HG03060 (cell line): ENCODE measurements around the gene HDAC4.
"Not testable (repeated sequence)": the region's sequence is repeated elsewhere in the genome, so short reads cannot be mapped to it uniquely, and the experiment has no call there.

Experiments
- ATAC-seq: cut with Tn5 transposase; IDR thresholded peaks from one replicate; pipeline ENCODE4 v1.9.1; 2021; ENCODE audit warnings: low read depth, moderate number of reproducible peaks; ENCODE audit not compliant: unreplicated experiment

The HDAC4 gene

GRCh38 chr2:239048736-239049135 is 352.1 kb downstream of the HDAC4 start:
- ATAC-seq, result no peak

DNA sequence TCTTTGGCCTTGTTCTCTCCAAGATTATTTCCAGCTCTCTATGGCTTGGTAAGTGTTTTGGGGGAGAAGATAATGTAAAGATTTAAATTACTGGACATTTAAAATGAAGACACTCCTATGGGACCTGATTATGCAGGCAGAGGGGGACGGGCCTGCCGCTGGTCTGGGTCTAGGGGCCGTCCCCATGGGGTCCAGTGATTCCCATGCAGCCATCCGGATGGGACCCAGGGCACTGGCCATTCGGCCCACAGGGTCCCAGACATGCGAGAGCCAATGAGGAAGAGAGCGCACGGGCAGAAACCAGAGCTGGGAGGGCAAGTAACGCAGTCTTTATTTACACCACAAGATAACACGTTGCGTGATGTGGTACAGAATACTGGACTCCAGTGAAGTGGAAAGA is 353.0 kb downstream of the HDAC4 start:
- no peak for ATAC-seq

DNA sequence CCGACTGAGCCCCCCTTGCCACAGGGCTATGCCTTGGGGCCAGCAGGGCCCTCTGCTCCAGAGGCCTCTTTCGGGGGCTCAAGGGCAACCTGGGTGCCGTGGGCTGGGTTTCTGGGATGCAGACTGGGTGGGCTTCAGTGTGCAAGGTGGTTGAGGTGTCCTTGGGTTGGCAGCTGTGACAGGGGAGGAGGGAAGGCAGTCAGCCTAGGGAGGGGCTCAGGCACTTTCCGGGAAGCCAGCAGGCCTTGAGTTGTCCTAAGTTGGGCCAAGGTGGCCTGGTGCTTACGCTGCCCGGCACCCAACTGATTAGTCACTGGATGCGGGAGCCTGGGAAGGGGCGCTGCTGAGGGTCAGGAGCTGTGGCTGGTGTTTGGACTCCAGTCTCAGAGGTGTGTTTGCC is 353.4 kb downstream of the HDAC4 start:
- ATAC-seq, result no peak

DNA sequence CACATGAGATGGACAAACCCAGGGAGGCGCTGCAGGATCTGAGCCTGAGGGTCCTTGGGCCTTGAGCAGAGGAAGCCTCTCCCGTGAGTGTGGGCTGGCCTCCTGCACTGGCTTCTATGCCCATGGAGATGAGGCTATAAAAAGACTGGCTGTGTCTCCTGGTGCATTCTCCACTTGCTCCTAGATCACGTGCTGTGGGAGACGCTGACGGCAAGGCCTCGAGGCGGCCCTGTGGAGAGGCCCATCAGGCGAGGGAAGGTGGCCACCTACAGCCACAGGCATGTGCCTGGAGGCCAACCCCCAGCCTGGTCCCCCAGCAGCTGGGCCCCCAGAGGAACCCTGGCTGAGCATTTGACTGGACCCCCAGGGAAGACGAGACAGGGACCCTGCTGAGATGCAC is 354.0 kb downstream of the HDAC4 start:
- no peak for ATAC-seq

DNA sequence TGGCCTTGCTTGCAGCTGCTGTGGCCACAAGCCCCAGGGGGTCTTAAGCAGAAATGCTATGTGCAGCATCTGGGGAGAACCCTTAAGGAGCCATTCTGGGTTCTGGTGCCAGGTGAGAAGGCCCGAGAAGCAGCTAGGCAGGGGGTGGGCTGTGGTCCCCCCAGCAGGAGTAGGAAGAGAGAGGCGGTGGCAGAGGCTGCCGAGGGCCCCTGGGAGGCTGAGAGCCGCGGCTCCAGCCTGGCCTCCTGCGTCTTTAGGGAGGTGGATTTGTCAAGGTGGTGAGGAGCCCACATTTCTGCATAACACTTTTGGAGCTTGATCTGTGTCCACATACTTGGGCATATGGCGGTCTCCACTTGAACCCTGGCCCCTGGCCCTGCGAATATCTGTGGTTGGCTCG is 356.5 kb downstream of the HDAC4 start:
- no peak for ATAC-seq

DNA sequence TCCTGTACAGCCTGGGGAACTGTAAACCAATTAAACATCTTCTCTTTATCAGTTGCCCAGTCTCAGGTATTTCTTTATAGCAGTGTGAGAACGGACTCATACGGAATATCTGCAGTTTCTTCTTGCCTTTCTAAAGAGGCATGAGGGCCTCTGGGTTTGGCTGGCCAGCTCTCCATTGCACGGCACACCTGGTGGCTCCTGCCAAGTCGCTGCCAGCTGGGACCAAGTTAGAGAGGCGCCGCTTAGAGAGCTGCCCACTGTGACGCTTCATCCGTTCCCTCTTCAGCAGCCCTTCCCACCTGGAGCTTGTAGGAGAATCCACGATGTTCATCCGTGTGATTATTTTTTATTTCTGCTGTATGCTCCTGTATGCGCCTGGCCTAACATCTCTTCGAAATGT is 357.5 kb downstream of the HDAC4 start:
- no peak for ATAC-seq

- ATAC-seq, result no peak
Measured at GRCh38 chr2:239042551-239043320, 358.1 kb downstream of the HDAC4 start.

GRCh38 chr2:239042046-239042445 is 358.8 kb downstream of the HDAC4 start:
- no peak for ATAC-seq

- ATAC-seq, result no peak
Measured at GRCh38 chr2:239041062-239041461, 359.8 kb downstream of the HDAC4 start.

GRCh38 chr2:239040152-239040761 is 360.6 kb downstream of the HDAC4 start:
- no peak for ATAC-seq

DNA sequence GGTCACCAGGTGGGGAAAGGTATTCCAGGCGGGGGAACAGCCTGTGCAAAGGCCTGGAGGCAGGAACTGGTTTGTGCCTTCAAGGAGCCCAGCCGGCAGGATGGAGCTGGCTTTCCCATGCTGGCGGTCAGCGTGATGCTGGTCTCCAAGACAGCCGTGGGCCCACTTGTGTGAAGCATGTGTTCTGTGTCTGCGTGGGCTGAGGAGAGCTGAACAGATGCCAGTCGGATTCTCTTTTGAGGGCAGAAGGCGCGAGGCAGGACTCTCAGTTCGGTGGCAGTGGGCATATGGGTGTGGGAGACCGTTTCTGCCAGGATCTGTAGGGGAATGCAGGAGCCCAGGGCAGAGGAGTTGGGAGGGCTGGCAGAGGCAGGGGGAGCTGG is 361.4 kb downstream of the HDAC4 start:
- ATAC-seq, result no peak

DNA sequence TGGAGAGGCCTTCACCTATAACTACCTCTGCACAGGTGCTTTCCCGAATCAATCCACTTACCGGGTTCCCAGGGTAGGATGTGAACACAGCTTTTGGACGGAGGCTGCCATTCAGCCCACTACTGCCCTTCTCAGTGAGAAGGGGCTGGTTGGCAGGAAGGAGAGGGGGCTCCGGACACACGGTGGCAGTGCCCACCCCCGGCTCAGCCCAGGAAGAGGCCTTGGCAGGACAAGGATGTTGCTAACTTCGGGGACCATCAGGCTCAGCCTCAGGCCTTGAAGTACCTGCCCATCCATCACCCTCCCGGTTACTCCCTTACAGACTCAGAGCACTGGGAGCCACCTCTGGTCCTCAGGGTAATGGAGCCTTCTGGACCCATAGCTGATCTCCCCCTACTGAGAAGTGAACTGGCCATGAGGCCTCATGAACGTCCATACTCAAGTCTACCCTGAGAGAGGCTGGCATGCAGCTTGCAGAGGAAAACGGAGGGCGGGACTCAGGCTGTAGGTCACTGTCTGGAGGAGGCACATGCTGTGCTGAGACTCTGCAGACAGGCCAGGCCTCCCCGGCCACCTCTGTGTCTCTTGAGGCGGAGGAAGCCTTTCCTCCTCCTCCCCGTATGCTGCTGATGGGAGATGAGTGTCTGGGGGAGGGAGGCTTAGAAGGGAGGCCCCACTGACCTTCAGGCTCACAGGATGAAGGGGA is 361.9 kb downstream of the HDAC4 start:
- no peak for ATAC-seq

DNA sequence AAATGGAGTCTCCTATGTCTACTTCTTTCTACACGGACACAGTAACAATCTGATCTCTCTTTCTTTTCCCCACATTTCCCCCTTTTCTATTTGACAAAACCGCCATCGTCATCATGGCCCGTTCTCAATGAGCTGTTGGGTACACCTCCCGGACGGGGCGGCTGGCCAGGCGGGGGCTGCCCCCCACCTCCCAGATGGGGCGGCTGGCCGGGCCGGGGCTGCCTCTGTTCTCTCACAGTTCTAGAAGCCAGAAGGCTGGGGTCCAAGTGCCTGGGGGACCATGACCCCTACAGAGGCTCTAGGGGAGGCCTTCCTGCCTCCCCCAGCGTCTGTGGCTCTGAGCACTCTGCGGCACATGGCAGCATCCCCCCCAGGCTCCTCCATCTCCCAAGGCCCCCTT is 362.5 kb downstream of the HDAC4 start:
- not testable (repeated sequence) for ATAC-seq

DNA sequence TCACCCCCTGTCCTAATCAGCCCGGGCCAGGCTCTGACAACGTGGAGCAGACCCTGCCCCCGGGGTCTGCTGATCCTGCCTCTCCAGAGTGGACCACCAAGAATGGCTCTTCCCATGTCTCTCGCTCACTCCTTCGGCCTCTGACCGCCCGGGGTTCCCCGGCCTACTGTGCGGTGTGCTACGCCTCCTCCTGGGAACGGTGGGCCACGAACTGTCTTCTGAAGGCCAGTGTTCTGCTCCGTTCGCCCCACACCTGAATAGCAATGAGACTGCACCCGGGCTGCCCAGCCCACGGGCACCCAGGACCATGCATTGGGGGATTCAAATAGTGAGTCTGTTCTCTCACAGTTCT is 363.3 kb downstream of the HDAC4 start:
- no peak for ATAC-seq

GRCh38 chr2:239036819-239037558 is 363.8 kb downstream of the HDAC4 start:
- no peak for ATAC-seq

DNA sequence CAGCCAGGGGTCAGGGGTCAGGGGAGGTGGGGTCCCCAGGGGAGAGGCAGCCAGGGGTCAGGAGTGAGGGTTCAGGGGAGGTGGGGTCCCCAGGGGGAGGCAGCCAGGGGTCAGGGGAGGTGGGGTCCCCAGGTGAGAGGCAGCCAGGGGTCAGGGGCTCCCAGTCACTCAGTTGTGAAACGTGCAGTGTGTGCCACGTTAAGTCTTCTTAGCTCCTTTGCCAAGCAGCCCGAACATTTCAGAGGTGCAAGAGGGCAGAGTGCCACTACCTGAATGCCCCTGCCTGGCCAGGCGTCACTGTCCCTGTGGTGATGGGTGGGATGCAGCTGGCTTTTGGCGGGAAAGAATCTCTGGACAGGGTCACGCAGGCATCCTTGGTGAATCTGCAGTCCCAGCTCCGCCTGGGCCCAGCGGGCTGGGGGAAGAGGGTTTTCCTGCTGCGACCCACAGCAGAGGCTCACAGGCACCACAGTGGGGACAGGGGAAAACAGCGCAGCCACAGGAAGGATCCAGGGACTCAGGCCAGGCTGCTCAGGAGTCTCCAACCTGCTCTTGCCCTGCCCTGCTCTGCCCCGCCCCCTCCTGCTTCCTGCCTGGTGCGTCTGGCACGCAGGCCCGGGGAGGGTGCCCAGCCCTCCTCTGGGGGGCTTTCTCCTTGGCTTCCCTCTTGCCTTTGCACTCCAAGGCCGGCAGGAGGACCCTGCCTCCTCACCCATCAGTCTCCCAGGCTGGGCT is 364.7 kb downstream of the HDAC4 start:
- ATAC-seq, result no peak

- ATAC-seq, result no peak
Measured at GRCh38 chr2:239035361-239035814, 365.4 kb downstream of the HDAC4 start.

GRCh38 chr2:239034561-239035341 is 366.1 kb downstream of the HDAC4 start:
- no peak for ATAC-seq

DNA sequence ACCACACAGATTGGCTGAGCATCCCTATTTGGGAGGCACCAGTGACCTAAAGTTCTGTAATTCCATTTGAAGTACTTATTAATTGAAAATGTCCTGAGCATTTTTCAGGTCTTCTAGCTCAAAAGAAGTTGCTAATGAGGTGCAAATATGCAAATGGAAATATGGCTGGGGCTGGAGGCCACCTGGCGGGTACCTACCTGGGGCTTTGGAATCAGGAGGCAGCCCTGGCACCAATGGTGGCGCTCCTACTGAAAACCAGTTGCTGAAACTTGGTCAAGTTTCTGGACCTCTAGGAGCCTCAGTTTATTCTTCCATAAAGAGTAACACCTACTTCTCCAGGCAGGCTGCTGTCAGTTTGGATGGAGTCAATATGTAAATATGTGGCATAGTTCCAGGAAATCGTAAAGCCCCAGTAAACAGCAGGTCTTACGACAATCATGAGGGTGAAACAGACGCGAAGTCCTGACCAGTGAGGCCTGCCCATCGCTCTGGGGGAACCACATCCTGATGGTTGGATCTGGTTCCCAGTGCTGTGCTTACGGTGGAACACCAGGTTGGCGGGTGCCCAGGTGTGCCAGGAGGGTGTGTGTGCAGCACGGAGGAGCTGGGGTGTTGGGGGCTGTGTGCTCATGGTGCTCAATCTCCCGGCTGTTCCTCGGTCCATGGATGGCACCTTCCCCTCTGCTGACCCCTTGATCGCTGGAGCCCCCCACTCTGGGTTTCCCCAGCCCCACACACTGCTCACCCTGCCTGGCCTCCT is 366.8 kb downstream of the HDAC4 start:
- ATAC-seq, result no peak
